ENCODE data around the gene LRRC4B.
A peak's percentile ranks its signal among the peaks of the same experiment; 100 is the strongest.

LRRC4B gene

GRCh38 chr19:50567882-50568727 lies at the start of gene LRRC4B:
LRRC4B (minus strand) TSS chr19:50568435; CDS start chr19:50548838, 19,597 bp downstream.
- TF ChIP-seq YY1 (IDR thresholded peaks at IDR 0.05; ENCODE audit: low read depth): no peak
- TF ChIP-seq, protein P1, sequence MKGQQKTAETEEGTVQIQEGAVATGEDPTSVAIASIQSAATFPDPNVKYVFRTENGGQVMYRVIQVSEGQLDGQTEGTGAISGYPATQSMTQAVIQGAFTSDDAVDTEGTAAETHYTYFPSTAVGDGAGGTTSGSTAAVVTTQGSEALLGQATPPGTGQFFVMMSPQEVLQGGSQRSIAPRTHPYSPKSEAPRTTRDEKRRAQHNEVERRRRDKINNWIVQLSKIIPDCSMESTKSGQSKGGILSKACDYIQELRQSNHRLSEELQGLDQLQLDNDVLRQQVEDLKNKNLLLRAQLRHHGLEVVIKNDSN (IDR thresholded peaks at IDR 0.05): no peak
- no peak for TF ChIP-seq CREB1 (IDR thresholded peaks at IDR 0.05; ENCODE audit: low read depth)

DNA sequence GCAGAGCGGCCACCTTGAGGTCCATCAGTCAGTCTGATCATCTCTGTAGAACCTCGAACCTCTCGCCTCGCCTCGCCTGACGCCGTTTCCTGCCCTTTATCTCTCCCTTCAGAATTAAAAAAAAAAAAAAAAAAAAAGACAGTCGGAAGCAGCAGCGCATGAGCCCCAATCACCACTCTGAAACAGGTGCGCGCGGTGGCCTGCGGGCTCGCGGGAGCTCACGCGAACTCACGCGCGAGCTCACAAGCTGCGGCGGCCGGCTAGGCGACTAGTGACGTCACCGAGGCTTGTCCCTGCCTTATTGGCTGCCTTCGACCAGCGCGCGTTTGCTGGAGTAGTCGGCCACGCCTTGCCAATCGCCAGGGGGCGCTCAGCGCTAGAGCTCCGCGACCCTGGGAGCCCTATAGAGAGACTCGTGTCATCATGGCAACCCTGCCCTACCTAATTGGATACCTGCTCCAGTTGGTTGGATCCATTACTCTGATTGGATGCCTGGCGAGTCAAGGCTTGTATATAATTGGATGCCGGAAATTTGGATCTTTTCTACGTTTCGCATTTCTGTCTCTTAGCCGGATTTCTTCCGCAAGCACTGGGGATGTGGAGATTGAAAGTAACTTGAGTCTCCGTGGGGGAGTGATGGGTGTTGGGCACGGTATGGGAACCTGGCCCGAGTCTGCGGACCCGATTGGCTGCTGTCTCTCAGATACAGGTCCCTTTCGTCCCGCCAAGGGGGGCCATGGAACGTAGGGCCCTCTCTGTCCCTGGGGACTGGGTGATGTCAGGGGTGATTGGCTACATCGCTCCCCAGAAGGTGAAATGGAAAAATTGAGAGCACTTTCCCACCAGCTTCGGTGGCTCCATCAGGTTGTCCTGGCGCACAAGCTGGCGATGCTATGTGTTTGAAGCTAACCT lies 39.9 kb upstream of the LRRC4B start:
- TF ChIP-seq EP300 (IDR thresholded peaks at IDR 0.05; ENCODE audit: borderline replicate concordance) (no peak), ZBTB7A (IDR thresholded peaks at IDR 0.05; ENCODE audit: low read depth) (no peak), NFIC (IDR thresholded peaks at IDR 0.05) (no peak), YY1 (IDR thresholded peaks at IDR 0.05; ENCODE audit: low read depth) (no peak), RAD21 (IDR thresholded peaks at IDR 0.05; ENCODE audit: low read depth) (peak; percentile 20; the same call in 1 of the 2 replicates), FOXM1 (IDR thresholded peaks at IDR 0.05; ENCODE audit: borderline replicate concordance, low read depth) (no peak)
- TF ChIP-seq, protein P2, sequence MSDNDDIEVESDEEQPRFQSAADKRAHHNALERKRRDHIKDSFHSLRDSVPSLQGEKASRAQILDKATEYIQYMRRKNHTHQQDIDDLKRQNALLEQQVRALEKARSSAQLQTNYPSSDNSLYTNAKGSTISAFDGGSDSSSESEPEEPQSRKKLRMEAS (IDR thresholded peaks at IDR 0.05): no peak
- TF ChIP-seq, protein P1 (IDR thresholded peaks at IDR 0.05): no peak

DNA sequence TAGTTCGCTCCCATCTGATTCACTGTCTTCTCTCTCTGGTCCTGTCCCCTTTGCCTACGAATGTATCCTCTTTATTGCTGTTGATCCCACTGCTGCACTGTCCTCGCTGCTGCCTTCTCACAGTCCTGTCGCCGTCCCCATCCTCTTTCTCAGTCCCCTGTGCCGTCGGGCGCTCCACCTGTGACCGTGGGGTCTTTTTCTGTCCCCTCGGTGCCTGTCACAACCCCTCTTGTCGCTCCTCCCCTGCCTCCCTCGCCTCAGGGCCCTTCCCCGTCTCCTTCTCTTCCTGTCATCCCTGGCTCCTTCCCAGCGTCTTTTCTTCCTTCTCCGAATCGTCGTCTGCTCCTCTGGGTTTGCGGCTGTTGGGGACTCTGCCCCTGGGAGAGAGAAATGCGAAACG lies 39.2 kb upstream of the LRRC4B start:
- TF ChIP-seq CREB1 (IDR thresholded peaks at IDR 0.05; ENCODE audit: low read depth) (no peak), FOXM1 (IDR thresholded peaks at IDR 0.05; ENCODE audit: borderline replicate concordance, low read depth) (no peak), ZBTB7A (IDR thresholded peaks at IDR 0.05; ENCODE audit: low read depth) (no peak), TEAD4 (IDR thresholded peaks at IDR 0.05) (no peak), NFIC (IDR thresholded peaks at IDR 0.05) (no peak), TAF1 (IDR thresholded peaks at IDR 0.05; ENCODE audit: low read depth) (no peak), CEBPB (IDR thresholded peaks at IDR 0.05) (no peak), EGR1 (IDR thresholded peaks at IDR 0.05) (no peak), TCF12 (IDR thresholded peaks at IDR 0.05; ENCODE audit: low read depth) (no peak), YY1 (IDR thresholded peaks at IDR 0.05; ENCODE audit: low read depth) (no peak), RAD21 (IDR thresholded peaks at IDR 0.05; ENCODE audit: low read depth) (no peak), EP300 (IDR thresholded peaks at IDR 0.05; ENCODE audit: borderline replicate concordance) (no peak)
- TF ChIP-seq, protein P3, sequence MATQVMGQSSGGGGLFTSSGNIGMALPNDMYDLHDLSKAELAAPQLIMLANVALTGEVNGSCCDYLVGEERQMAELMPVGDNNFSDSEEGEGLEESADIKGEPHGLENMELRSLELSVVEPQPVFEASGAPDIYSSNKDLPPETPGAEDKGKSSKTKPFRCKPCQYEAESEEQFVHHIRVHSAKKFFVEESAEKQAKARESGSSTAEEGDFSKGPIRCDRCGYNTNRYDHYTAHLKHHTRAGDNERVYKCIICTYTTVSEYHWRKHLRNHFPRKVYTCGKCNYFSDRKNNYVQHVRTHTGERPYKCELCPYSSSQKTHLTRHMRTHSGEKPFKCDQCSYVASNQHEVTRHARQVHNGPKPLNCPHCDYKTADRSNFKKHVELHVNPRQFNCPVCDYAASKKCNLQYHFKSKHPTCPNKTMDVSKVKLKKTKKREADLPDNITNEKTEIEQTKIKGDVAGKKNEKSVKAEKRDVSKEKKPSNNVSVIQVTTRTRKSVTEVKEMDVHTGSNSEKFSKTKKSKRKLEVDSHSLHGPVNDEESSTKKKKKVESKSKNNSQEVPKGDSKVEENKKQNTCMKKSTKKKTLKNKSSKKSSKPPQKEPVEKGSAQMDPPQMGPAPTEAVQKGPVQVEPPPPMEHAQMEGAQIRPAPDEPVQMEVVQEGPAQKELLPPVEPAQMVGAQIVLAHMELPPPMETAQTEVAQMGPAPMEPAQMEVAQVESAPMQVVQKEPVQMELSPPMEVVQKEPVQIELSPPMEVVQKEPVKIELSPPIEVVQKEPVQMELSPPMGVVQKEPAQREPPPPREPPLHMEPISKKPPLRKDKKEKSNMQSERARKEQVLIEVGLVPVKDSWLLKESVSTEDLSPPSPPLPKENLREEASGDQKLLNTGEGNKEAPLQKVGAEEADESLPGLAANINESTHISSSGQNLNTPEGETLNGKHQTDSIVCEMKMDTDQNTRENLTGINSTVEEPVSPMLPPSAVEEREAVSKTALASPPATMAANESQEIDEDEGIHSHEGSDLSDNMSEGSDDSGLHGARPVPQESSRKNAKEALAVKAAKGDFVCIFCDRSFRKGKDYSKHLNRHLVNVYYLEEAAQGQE (IDR thresholded peaks at IDR 0.05; ENCODE audit: low read depth): no peak
- TF ChIP-seq, protein P1 (IDR thresholded peaks at IDR 0.05): no peak
- TF ChIP-seq, protein P2 (IDR thresholded peaks at IDR 0.05): no peak

DNA sequence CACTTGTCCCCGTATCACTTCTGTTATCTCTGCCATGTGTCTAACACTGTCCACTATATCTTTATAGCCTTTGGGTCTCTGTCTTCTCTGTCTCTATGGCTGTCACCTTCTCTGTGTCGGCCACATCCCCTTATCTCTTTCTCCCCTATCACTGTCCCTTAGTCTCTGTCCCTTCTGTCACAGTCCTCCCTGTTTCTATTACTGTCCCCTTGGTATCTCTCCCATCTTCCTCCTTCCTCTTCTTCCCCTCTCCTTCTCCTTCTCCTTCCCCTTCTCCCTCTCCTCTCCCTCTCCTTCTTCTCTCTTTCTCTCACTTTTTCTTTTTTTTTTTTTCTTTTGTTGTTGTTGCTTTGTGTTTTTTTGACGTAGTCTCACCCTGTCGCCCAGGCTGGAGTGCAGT lies 34.7 kb upstream of the LRRC4B start:
- TF ChIP-seq RAD21 (IDR thresholded peaks at IDR 0.05; ENCODE audit: low read depth) (no peak), YY1 (IDR thresholded peaks at IDR 0.05; ENCODE audit: low read depth) (no peak), TCF12 (IDR thresholded peaks at IDR 0.05; ENCODE audit: low read depth) (no peak), CREB1 (IDR thresholded peaks at IDR 0.05; ENCODE audit: low read depth) (no peak), TEAD4 (IDR thresholded peaks at IDR 0.05) (no peak), NFIC (IDR thresholded peaks at IDR 0.05) (no peak), TAF1 (IDR thresholded peaks at IDR 0.05; ENCODE audit: low read depth) (no peak), EP300 (IDR thresholded peaks at IDR 0.05; ENCODE audit: borderline replicate concordance) (no peak), CEBPB (IDR thresholded peaks at IDR 0.05) (no peak), FOXM1 (IDR thresholded peaks at IDR 0.05; ENCODE audit: borderline replicate concordance, low read depth) (no peak), EGR1 (IDR thresholded peaks at IDR 0.05) (no peak), ZBTB7A (IDR thresholded peaks at IDR 0.05; ENCODE audit: low read depth) (no peak)
- TF ChIP-seq, protein P1 (IDR thresholded peaks at IDR 0.05): no peak
- TF ChIP-seq, protein P2 (IDR thresholded peaks at IDR 0.05): no peak
- TF ChIP-seq, protein P3 (IDR thresholded peaks at IDR 0.05; ENCODE audit: low read depth): no peak
